GM18499 (cell line): ENCODE data around the gene TBC1D7.

Experiments used
- ATAC-seq: cut with Tn5 transposase; IDR thresholded peaks from one replicate; pipeline ENCODE4 v1.9.1; 2021; ENCODE audit warnings: moderate number of reproducible peaks; ENCODE audit not compliant: insufficient read depth, unreplicated experiment

The TBC1D7 gene

GRCh38 chr6:13274707-13275434 lies 53.5 kb downstream of the TBC1D7 start:
- ATAC-seq = no peak

DNA sequence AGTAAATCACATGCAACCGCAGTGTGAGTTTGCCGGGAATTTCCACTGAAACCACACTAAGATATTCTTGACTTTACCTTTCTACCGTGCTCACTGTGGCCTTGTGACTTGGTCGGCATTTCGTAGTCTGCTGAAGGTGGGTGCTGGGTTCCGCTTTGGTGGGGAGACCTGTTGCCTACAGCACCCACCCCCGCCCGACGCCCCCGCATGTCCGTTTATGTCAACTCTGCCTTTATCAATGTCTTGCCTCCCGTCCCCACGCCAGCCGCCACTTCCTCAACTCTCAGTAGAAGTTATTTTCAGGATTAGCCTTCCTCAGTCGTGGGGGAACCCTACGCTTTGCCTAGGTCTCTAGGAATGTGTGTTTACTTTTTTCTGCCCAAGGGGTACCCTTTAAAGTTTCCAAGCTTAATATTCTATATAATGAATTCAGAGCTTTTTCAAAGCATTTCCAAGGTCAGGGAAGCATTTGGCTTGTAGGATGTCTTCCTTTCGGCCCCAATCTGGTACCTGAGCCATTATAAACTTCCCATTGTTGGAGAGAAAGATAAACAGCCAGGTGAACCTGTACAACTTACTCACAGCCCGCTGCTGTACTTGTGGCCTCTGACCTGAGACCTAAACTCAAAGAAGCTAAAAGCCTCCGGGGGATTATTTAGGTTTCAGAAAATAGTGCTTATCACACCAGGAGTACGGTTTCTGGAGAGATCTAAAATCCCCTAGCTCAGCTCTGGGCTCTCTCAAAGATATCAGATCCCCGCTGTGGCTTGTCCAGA lies 54.2 kb downstream of the TBC1D7 start:
- no peak for ATAC-seq

- no peak for ATAC-seq
Observed at GRCh38 chr6:13273202-13273930, 55.0 kb downstream of the TBC1D7 start.

DNA sequence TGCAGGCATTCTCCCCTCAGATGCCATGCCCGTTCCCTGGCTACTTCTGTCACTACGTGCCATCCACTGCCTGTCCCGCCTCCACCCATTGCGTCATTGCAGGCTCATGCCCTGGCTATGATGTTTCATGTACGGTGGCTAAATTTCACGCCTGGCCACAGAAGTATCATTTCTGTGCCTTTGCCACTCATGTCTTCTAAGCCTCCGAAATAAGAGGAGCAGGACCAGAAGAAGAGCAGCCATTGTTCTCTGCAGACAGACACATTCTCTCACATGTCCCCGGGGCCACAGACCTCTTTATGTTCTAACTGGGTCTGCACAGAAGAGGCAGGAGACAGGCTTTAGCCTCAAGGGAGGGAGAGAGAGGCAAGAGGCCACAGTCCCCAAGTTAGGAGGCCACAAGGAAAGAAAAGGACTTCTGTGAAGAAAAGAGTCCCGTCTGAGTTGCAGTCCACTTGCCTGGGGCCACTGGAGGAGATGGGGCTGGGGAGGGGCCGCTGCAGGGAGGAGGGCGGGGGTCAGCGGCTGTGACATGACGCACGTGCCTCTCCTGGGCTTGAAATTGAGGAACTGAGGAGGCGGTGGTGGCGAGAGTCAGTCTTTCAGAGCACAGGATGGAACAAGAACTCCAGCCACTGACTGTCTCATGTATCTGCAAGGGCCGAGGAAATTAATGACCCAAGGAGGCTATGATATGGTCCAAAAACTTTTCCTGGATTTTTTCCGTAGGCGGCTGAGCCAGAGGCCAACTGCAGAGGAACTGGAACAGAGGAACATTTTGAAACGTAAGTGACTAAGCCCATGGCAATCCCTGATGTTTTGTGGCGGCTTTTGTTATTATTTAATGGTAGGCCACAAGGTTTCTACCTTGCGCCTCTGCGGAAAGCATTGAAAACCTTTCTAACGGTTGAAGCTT lies 55.9 kb downstream of the TBC1D7 start:
- ATAC-seq = peak; percentile 35

- ATAC-seq = no peak
Observed at GRCh38 chr6:13268913-13269518, 59.3 kb downstream of the TBC1D7 start.

DNA sequence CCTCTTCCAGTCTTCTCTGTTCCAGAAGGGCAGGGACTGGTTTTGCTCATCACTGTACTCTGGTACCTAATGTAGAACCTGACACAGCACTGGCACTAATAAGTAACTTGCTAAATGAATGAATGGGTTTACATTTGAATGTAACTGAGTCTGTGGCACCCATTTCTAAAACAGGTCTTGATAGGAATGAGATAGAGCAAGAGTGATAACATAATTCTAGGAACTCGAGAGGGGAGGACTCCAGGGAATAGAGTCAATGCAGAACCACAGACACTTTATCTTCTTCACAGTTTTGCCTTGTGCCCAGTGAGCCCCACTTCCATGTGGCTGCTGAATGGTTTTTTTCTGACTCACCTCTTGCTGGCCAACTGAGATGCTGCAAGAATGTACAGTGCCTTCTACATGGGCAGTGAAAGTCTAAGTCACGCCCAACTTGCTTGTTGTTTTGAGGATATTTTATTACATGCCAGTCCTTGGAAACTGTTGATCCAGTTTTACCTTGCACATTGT lies 61.1 kb downstream of the TBC1D7 start:
- ATAC-seq = no peak

- ATAC-seq = no peak
Observed at GRCh38 chr6:13263669-13264068, 64.7 kb downstream of the TBC1D7 start.

- no peak for ATAC-seq
Observed at GRCh38 chr6:13262302-13263230, 65.8 kb downstream of the TBC1D7 start.

GRCh38 chr6:13261464-13261994 lies 66.8 kb downstream of the TBC1D7 start:
- ATAC-seq = peak; percentile 43

DNA sequence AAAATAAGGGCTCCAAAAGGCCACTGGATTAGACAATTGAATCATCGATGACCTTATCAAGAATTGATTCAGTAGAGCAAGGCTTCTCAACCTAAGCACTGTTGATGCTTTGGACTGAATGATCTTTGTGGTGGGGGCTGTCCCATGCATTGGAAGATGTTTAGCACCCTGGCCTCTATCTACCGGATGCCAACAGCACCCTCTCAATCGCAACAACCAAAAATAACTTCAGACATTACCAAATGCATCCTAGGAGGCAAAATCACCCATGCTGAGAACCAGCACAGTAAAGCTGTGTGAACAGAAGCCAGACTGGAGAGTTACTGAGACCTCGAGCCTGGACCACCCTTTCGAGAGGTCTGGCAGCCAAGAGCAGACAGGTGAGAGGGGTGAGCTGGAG lies 67.5 kb downstream of the TBC1D7 start:
- no peak for ATAC-seq

- no peak for ATAC-seq
Observed at GRCh38 chr6:13260101-13260598, 68.2 kb downstream of the TBC1D7 start.

DNA sequence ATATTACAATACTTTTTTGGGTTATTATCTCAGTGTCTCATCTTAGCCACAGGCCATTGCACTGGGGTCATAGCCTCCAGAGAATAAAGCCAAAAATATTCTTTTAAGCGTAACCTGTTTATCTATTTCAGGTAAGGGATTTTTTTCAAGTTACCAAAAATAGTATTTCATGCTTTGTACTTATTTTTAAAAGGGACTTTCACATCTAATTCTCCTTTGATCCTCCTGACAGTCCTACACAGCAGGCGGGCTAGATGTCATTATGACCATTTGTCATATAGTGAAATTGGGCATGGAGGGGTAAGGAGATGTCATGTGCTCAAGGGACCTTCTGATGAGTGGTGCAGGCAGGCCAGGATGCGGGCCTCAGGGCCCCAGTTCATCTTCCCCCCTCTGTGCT lies 68.9 kb downstream of the TBC1D7 start:
- no peak for ATAC-seq

- ATAC-seq = no peak
Observed at GRCh38 chr6:13256266-13257001, 71.9 kb downstream of the TBC1D7 start.
